ENCODE measurements around the gene LRRC38. TPM values are rescaled to one million over a fixed set of nuclear protein-coding genes. Genes with fewer than 3 reads are reported as not detected.

Gene LRRC38
- total and polyA plus RNA-seq, 7 donors, result 2.9 to 26.8 (median 7.0) TPM

DNA sequence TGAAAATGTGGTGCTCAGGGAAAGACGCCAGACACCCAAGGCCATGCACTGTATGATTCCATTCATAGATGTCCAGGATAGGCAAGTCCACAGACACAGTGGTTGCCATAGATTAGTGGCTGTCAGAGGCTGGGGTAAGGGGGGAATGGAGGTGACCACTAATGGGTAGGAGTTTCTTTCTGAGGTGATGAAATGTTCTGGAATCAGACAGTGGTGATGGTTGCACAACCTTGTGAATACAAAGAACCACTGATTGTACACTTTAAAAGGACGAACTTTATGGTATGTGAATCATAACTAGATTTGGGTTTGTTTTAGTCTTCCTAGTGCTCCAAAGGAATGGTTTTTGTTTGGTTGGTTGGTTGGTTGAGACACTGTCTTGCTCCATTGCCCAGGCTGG lies 51.8 kb downstream of the LRRC38 start:
- ATAC-seq, result no peak
- WGBS, 3 donors, result 86 to 94% (median 87%) methylated on average over 2 of the region's 2 CpGs
- Histone ChIP-seq H3K27me3 (ENCODE audit: insufficient read depth in 3 of 3, low read length in 2 of 3) (no peaks in the 10 kb centered on the region), H3K36me3 (ENCODE audit: insufficient read depth in 1 of 2, low read depth in 1 of 2) (no peaks in the 10 kb centered on the region), H3K4me3 (no peak overlapping the region), H3K27ac (no peak overlapping the region), H3K4me1 (no peaks in the 10 kb centered on the region), H3K9me3 (no peaks in the 10 kb centered on the region)
- intact Hi-C loops (cut with DNase I), result loop anchor here in 1 of 2 donors (10.0 kb wide), 1 partner anchor 113 kb away; no protein-coding TSS in a partner anchor
- no peak for DNase-seq
- TF ChIP-seq, protein P1, sequence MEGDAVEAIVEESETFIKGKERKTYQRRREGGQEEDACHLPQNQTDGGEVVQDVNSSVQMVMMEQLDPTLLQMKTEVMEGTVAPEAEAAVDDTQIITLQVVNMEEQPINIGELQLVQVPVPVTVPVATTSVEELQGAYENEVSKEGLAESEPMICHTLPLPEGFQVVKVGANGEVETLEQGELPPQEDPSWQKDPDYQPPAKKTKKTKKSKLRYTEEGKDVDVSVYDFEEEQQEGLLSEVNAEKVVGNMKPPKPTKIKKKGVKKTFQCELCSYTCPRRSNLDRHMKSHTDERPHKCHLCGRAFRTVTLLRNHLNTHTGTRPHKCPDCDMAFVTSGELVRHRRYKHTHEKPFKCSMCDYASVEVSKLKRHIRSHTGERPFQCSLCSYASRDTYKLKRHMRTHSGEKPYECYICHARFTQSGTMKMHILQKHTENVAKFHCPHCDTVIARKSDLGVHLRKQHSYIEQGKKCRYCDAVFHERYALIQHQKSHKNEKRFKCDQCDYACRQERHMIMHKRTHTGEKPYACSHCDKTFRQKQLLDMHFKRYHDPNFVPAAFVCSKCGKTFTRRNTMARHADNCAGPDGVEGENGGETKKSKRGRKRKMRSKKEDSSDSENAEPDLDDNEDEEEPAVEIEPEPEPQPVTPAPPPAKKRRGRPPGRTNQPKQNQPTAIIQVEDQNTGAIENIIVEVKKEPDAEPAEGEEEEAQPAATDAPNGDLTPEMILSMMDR (IDR thresholded peaks at IDR 0.05), result no peak

DNA sequence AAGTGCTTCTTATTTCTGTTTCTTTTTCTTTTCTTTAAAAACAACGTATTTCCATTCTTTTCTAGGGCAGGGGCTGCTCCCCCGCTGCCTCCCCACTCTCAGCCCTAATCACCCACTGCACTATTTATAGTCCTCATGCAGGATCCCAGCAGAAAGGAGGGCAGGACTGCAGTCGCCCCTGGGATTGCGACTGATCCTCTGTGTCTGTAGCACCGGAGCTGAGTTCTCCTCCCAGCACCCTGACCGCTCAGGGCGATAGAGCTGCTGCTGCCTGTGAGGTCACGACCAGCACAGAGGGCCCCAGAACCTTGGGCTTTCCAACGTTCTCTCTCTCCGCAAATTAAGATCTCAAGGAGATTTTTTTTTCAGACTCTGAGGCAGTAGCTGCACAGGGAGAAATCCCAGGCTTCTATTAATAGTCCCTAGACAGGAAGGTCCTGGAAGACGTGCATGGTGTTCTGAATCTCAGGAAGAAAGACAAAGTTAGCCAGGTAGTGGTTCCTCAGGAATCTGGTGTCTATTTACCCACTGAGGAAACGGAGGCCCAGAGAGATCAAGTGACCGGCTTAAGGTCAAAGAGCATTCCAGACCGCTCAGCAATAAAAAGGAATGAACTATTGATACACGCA lies 56.8 kb downstream of the LRRC38 start:
- H3K36me3 ChIP-seq (ENCODE audit: insufficient read depth in 1 of 2, low read depth in 1 of 2), result no peaks in the 10 kb centered on the region
- H3K27ac ChIP-seq, result peak overlapping the region; percentile 73
- DNase-seq (no peak), ATAC-seq (peak; percentile 78 to 90 (median 86))
- no peaks in the 10 kb centered on the region for H3K9me3 ChIP-seq
- H3K27me3 ChIP-seq (ENCODE audit: insufficient read depth in 3 of 3, low read length in 2 of 3), result no peaks in the 10 kb centered on the region
- 17 to 32% (median 18%) methylated on average over 15 of the region's 15 CpGs for WGBS, 3 donors
- peak overlapping the region; percentile 9 for H3K4me3 ChIP-seq
- H3K4me1 ChIP-seq, result no peaks in the 10 kb centered on the region
- intact Hi-C loops (cut with DNase I), result no loop called here
- TF ChIP-seq, protein P1 (IDR thresholded peaks at IDR 0.05), result no peak

DNA sequence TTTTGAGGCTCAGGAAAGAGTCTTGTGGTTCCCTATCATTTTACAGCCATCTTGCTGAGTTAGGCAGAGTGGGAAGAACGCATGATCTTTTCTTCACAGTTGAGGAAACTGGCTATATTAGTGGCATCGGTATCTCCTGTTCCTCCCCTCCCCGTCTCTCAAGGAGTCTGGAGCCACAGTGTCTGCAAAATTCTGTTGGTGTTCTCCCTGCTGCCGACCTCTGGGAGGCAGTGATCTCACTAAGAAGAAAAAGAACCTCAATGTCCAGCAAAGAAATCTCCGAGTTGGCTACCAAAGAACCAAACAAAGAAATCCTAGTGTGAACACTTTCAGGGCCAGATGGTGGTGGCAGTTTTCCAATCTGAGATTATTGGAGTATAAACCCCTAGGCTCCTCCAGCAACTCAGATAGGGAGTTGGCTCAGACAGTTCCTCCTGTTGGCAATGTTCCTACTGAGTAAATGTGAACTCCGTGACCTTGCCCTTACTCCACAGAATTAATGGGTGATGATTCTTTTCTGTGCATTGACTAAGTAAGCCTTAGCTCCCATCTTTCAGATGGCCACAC lies 62.3 kb downstream of the LRRC38 start:
- Histone ChIP-seq H3K27me3 (ENCODE audit: insufficient read depth in 3 of 3, low read length in 2 of 3) (no peaks in the 10 kb centered on the region), H3K36me3 (ENCODE audit: insufficient read depth in 1 of 2, low read depth in 1 of 2) (no peaks in the 10 kb centered on the region), H3K4me1 (no peaks in the 10 kb centered on the region), H3K27ac (no peak overlapping the region), H3K9me3 (no peaks in the 10 kb centered on the region), H3K4me3 (no peak overlapping the region)
- DNase-seq (no peak), ATAC-seq (no peak)
- WGBS, 3 donors, result 31 to 55% (median 35%) methylated on average over 6 of the region's 6 CpGs
- TF ChIP-seq, protein P1 (IDR thresholded peaks at IDR 0.05), result no peak
- intact Hi-C loops (cut with DNase I), result no loop called here

DNA sequence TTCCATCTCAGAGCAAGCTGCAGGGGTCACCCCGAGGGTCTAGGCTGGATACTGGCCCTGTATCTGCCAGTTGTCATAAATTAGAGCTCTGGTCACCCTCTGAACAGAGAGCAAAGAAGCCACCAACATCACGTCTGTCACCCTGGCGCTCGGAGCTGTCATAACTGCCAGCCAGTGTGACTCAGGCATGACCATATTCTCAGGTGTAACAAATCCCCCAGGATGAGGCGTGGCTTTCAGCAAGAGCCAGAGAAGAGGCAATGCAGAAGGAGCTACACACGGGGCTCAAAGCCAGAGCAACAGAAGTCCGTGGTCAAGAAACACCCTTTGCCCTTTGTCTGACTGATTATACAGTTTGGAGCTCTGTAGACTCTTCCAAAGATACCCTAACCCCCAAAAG lies 63.6 kb downstream of the LRRC38 start:
- H3K4me1 ChIP-seq, result no peaks in the 10 kb centered on the region
- intact Hi-C loops (cut with DNase I), result no loop called here
- H3K9me3 ChIP-seq, result no peaks in the 10 kb centered on the region
- no peaks in the 10 kb centered on the region for H3K36me3 ChIP-seq (ENCODE audit: insufficient read depth in 1 of 2, low read depth in 1 of 2)
- H3K27ac ChIP-seq, result peak overlapping the region; percentile 11
- WGBS, 3 donors, result 23 to 53% (median 40%) methylated on average over 7 of the region's 7 CpGs
- H3K4me3 ChIP-seq, result no peak overlapping the region
- TF ChIP-seq, protein P1 (IDR thresholded peaks at IDR 0.05), result no peak
- no peaks in the 10 kb centered on the region for H3K27me3 ChIP-seq (ENCODE audit: insufficient read depth in 3 of 3, low read length in 2 of 3)
- peak; percentile 88 to 98 (median 97) for ATAC-seq
- peak; percentile 23 to 71 for DNase-seq

All from psoas muscle (tissue), 8 donors.